Ovary (tissue), 3 donors: ENCODE data around the gene COL25A1.

ENCODE experiments used
- EP300 ChIP-seq: sonication (generic); formaldehyde crosslinking; IDR thresholded peaks from one replicate; pipeline ENCODE4 v1.6.1; 2017; ENCODE audit warnings: antibody characterized with exemption
- POLR2A ChIP-seq: fragments of 450-650 bp; IDR thresholded peaks from one replicate; pipeline ENCODE4 v1.6.1; 2017; ENCODE audit warnings: antibody characterized with exemption, mild to moderate bottlenecking, moderate library complexity
- TF ChIP-seq, protein P1 (sequence below), 3 donors: fragments of 450-650 bp in 2 of 3; fragments of 200-600 bp in 1 of 3; IDR thresholded peaks; one replicate each; pipeline versions ENCODE4 v1.5.1 to v1.8.0; 2016 to 2022; ENCODE audit warnings: antibody characterized with exemption in 3 of 3, mild to moderate bottlenecking in 1 of 3
- donor health status: DM: no; HTN: no; CAD: no.

DNA sequence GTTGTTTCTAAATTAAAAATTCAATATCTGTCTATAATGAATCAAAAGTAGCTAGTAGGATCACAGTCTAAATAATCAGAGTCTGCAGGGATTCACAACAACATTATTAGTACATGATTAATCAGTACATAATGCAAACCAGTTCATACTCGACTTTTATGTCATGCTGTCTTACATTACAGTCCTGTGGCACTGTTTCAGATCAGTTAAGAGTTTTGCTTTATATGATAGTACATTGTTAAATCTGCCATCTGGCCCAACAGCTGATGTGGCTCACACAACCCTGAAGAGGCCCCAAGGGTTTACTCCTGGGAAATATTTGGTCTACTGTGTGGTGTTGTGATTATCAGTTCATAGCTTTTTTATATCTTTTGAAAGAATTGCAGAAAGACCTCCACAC lies 292.5 kb downstream of the COL25A1 start:
- TF ChIP-seq POLR2A (no peak), EP300 (no peak)
- TF ChIP-seq, protein P1, sequence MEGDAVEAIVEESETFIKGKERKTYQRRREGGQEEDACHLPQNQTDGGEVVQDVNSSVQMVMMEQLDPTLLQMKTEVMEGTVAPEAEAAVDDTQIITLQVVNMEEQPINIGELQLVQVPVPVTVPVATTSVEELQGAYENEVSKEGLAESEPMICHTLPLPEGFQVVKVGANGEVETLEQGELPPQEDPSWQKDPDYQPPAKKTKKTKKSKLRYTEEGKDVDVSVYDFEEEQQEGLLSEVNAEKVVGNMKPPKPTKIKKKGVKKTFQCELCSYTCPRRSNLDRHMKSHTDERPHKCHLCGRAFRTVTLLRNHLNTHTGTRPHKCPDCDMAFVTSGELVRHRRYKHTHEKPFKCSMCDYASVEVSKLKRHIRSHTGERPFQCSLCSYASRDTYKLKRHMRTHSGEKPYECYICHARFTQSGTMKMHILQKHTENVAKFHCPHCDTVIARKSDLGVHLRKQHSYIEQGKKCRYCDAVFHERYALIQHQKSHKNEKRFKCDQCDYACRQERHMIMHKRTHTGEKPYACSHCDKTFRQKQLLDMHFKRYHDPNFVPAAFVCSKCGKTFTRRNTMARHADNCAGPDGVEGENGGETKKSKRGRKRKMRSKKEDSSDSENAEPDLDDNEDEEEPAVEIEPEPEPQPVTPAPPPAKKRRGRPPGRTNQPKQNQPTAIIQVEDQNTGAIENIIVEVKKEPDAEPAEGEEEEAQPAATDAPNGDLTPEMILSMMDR (IDR thresholded peaks at IDR 0.05): no peak
